GM21423 (cell line): Measurements from ENCODE around the gene GUCA2A.

ENCODE experiments used
- ATAC-seq: cut with Tn5 transposase; IDR thresholded peaks from one replicate; pipeline ENCODE4 v1.9.1; 2021; ENCODE audit warnings: mild to moderate bottlenecking, moderate library complexity; ENCODE audit not compliant: unreplicated experiment

The GUCA2A gene

DNA sequence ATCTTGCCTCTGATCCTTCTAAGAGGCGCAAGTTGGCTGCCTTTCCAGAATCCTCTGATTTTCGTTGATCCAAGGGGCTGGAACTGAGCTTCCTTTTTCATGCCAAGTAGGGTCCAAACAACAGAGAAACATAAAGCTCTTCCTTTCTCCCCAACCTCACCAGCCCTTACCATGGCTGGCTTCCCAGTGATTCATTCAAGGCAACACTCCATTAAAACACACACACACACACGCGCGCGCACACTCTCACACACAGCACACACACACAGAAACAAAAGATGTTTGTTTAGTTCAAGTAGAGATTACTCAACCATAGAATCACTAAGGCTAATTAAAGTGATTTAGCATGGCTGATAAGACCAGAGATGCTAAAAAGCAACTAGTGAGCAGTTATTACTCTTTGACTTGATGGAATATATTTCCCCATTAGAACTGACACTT is 13.0 kb upstream of the GUCA2A start:
- ATAC-seq = no peak

- ATAC-seq = no peak
Measured at GRCh38 chr1:42176902-42177519, 12.5 kb upstream of the GUCA2A start.

DNA sequence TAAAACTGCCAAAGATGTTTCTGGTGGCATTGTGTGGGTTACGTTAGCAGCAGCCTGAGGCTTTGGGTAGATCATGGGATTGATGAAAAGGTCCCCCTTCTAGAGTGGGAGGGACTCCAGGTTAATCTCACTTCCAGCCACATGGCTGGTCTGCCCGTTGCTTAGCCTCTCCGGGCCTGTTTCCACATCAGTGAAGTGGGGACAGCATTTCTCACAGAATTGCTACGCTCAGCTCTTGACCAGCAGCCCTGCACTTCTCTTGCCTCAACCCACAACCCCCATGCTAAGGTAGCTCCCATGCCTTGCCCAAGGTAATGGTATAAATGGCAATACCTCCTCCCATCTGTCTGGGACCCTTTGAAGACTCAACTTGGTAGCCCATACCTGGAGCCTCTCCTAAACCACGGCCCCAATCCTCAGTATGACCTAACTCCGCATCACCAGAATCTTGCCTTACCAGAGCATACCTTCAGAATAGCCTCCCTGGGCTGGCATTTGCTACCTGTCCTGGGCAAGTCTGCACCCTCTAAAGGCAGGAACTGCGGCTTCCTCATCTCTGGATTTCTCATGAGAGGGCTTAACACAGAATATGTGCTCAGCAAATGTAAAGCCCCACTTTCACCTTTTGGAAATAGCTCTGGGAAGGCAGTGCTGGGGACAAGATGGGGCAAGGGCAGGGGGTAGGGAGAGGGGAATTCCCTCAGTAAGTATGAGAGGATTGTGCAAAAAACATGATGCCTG is 10.9 kb upstream of the GUCA2A start:
- ATAC-seq = no peak

- no peak for ATAC-seq
Measured at GRCh38 chr1:42173961-42174735, 9.6 kb upstream of the GUCA2A start.

- no peak for ATAC-seq
Measured at GRCh38 chr1:42173155-42173933, 8.8 kb upstream of the GUCA2A start.

- no peak for ATAC-seq
Measured at GRCh38 chr1:42172381-42173133, 8.0 kb upstream of the GUCA2A start.

GRCh38 chr1:42171679-42172266 is 7.2 kb upstream of the GUCA2A start:
- no peak for ATAC-seq

- no peak for ATAC-seq
Measured at GRCh38 chr1:42170779-42171621, 6.5 kb upstream of the GUCA2A start.

GRCh38 chr1:42168763-42169162 is 4.2 kb upstream of the GUCA2A start:
- no peak for ATAC-seq

DNA sequence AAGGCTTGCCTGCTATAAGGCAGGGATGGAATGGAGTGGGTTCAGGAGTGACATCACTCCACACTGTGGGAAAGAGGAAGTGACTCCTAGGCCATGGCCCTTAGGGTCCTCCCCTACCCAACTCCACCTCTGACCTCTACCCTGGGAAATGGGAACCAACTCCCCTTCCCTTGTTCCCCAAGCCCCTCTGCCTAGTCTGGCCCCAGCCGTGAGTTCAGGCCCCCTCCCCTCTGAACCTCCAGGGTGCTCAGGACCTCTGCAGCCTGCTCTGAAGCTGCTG is 3.8 kb upstream of the GUCA2A start:
- ATAC-seq = no peak

GRCh38 chr1:42167611-42168390 is 3.3 kb upstream of the GUCA2A start:
- no peak for ATAC-seq

DNA sequence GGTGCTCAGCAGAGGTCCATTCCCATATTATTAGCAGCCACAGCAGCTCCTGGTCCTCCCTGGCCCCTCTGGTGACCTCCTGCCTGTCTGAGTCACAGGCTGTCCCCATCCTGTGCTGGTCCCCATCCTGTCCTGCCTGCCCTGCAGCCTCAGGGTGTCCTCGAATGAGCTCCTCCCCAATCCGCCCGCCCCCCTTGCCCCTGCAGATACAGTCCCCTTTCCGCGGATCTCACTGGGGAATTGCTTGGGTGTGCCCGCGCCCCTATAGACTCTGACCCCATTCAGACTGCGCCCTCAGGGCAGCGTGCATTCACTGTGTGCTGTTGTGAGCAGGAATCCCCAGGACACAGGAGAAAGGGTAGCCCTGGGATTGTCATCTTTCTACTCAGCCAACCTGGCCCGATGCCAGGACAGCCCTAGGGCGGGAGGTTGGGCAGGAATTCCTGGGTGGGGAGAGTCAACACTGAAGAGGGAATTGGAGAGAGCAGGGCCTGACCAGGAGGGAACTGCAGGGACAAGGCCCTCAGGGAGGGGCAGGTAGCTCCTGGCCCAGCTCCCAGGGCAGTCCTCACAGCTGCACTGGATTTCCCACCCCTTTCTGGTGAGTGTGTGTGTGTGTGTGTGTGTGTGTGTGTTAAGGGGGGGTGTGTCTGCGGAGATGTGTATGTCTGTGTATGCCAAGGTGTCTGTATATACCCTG is 1.1 kb upstream of the GUCA2A start:
- ATAC-seq = no peak

DNA sequence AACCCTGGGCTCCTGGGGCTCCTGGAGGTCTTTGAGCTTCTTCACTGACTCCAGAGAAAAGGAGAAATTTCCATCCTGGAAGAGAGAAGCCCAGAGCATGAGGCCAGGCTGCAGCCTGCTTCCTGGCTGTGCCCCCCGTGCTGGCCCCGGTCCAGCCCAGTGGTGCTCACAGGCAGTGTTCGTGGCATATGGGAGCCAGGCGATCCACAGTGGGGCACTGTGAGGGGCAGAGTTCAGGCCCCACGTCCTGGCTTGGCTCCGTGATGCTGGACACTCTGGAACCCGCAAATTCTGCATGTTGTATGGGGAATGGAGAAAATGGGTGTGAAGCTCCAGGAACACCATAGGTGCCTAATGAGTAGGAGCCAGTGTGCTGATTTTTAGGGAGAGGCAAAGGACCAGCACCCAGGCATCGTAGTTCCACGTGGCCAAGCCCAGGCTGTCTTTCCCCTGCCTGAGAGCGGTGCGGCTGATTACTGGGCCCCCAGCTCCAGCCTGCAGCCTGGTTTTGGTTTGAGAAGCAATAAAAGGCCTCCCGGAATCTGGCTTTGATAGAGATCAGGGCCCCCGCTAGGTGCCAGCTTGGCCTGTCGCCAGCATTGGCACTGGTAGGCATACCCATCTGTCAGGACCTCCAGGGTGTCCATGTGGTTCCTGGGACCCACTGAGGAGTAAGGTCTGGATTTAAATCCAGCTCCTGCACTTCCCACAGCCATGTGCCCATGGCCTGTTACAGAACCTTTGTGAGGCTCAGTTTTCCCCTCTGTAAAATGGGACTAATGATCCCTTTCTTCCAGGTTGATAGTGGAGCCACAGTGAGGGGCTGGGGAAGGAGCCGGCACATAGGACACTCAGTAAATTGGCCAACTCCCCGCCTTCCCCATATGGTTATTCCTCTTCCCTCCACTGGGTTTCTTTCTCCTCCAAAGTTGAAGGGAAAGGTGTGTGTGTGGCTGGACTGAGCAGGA is 725 bp downstream of the GUCA2A start:
- ATAC-seq = no peak

DNA sequence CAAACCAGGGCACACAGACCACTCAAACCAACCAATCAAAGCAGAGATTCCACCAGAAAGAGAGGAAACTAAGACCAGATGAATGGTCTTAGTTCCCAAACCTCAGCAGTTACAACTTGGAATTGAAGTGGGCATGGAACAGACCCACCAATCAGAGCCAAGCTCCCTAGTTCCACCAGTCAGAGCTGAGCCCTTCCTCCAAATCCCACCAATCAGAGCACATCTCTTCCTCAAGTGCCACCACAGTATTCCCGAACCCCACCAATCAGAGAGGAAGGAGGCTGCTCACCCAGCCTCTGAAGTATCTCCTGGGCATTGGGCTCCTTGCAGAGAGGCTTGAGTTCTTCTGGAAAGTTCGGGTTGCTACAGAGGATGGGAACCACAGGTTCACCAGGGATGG is 1.4 kb downstream of the GUCA2A start:
- ATAC-seq = no peak

DNA sequence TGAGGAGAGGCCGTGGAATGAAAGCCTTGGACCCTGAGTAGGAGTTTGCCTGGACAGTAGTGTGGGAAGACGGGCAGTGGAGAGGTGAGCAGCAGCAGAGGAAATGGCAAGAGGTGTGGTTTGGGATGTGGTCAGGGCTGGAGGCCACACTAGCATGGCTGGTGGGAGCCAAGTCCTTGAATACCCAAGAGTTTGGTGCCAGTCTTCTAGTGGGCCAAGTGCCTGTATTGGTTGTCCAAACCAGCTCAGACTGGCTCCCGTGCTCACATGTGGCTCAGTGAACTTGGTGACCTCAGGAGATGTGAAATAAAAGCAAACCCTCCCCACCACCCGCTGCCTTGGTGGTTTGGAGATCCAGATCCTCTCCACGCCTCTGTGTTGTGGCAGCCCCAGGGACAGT is 2.4 kb downstream of the GUCA2A start:
- no peak for ATAC-seq

GRCh38 chr1:42158189-42158588 is 6.4 kb downstream of the GUCA2A start:
- ATAC-seq = no peak

DNA sequence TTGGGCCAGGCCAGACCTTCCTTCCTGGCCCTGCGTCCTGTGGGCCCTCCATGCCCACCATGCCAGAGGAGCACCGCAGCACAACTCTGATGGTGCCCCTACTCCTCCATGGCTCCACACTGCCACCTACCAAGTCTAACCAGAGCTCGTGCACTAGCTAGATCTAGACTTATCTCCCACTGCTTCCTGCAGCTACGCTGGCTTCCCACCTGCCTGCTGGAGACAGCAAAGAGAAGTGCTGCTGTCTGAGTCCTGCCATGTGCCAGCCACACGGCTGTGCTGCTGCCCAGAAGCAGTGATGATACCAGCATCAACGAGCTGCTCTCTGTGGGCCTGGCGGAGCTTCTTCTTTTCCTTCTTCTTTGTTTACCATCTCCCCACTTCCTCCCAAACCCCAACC is 6.9 kb downstream of the GUCA2A start:
- ATAC-seq = no peak
